Vagina (tissue), 2 donors: Measurements from ENCODE around the gene NAA15.

Experiments
- CTCF ChIP-seq, 3 experiments: fragments of 450-650 bp in 2 of 3; fragments of 200-600 bp in 1 of 3; sonication (generic) in 1 of 3; IDR thresholded peaks; one replicate each; pipeline ENCODE4 v1.5.1; 2017 to 2019; ENCODE audit warnings: antibody characterized with exemption in 3 of 3, mild to moderate bottlenecking in 2 of 3, moderate library complexity in 2 of 3
- POLR2A ChIP-seq, 2 donors: fragments of 450-650 bp; IDR thresholded peaks; one replicate each; pipeline ENCODE4 v1.6.1; 2017; ENCODE audit warnings: antibody characterized with exemption in 2 of 2, mild to moderate bottlenecking in 2 of 2, moderate library complexity in 2 of 2

DNA sequence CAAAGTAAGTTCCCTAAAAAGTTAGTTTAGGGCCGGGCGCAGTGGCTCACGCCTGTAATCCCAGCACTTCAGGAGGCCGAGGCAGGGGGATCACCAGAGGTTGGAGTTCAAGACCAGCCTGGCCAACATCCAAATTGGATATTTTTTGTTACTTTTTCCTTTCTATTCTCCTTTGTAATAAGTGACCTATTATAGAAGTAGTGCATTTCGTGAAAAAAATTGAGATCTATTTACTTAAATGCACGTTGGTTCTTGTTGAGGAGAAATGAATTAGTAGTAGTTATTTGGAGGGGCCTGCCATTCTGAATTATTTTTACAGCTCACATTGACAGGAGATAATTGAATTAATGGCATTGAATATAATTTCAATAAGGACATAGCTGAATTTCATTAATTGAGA lies 23.3 kb downstream of the NAA15 start:
- TF ChIP-seq CTCF (IDR thresholded peaks at IDR 0.05) (no peak), POLR2A (IDR thresholded peaks at IDR 0.05) (no peak)
